C4-2B (cell line): Measurements from ENCODE around the gene GP5.

Source experiments
- ZFX ChIP-seq: fragments of 450-650 bp; IDR thresholded peaks from 2 replicates; pipeline ENCODE4 v1.6.1; 2017
- TF ChIP-seq, protein P1 (sequence below): fragments of 450-650 bp; conservative IDR thresholded peaks from 2 replicates; pipeline ENCODE4 v1.5.1; 2017; ENCODE audit warnings: mild to moderate bottlenecking

- TF ChIP-seq, protein P1, sequence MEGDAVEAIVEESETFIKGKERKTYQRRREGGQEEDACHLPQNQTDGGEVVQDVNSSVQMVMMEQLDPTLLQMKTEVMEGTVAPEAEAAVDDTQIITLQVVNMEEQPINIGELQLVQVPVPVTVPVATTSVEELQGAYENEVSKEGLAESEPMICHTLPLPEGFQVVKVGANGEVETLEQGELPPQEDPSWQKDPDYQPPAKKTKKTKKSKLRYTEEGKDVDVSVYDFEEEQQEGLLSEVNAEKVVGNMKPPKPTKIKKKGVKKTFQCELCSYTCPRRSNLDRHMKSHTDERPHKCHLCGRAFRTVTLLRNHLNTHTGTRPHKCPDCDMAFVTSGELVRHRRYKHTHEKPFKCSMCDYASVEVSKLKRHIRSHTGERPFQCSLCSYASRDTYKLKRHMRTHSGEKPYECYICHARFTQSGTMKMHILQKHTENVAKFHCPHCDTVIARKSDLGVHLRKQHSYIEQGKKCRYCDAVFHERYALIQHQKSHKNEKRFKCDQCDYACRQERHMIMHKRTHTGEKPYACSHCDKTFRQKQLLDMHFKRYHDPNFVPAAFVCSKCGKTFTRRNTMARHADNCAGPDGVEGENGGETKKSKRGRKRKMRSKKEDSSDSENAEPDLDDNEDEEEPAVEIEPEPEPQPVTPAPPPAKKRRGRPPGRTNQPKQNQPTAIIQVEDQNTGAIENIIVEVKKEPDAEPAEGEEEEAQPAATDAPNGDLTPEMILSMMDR: no peak
- TF ChIP-seq ZFX: no peak
These were observed 41.4 kb downstream of the GP5 start for GRCh38 chr3:194357681-194358080.
